ENCODE results near the gene NKAIN4.

- TF ChIP-seq CTCF (IDR thresholded peaks at IDR 0.05) (no peak), ZFX (IDR thresholded peaks at IDR 0.05; ENCODE audit: borderline replicate concordance) (no peak)
These were observed 21.8 kb downstream of the NKAIN4 start for GRCh38 chr20:63232235-63233060.

Measured in 22Rv1 (cell line).